ENCODE data around the gene HIKESHI.
A peak's percentile ranks its signal among the peaks of the same experiment; 100 is the strongest.
"Not testable (repeated sequence)": the region's sequence is repeated elsewhere in the genome, so short reads cannot be mapped to it uniquely, and the experiment has no call there.

Gene HIKESHI

DNA sequence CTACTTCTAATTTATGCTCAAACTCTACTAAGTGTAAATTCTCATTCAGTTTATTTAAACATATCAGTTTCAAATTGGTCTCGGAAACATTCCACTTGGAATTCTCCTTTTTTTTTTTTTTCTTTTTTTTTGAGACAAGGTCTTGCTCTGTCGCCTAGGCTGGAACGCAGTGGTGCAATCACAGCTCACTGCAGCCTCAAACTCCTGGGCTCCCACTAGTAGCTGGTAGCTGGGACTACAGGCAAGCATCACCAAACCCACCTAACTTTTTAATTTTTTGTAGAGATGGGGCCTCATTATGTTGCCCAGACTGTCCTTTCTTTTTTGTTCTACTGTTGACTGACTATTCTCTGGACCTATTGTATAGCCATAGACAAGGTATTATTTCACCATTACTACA, 39.3 kb downstream of the HIKESHI start:
- TF ChIP-seq ZFX (IDR thresholded peaks at IDR 0.05): no peak
- TF ChIP-seq CTCF (conservative IDR thresholded peaks at IDR 0.05): no peak

DNA sequence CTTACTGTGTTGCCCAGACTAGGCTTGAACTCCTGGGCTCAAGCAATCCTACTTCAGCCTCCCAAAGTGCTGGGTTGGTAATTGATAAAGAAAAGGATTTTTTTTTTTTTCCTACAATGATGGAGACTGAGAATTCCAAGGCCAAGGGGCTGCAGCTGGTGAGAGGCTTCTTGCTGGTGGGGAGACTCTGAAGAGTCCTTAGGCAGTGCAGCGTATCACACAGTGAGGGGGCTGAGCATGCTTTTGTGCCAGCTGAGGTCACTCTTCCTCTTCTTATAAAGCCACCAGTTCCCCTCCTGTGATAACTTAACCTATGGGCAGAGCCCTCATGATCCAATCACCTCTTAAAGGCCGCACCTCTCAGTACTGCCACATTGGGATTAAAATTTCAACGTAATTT, 44.5 kb downstream of the HIKESHI start:
- no peak overlapping the region for H3K27ac ChIP-seq

More for the DNA sequence above, 39.3 kb downstream of the HIKESHI start:
- no peak overlapping the region for H3K27ac ChIP-seq

DNA sequence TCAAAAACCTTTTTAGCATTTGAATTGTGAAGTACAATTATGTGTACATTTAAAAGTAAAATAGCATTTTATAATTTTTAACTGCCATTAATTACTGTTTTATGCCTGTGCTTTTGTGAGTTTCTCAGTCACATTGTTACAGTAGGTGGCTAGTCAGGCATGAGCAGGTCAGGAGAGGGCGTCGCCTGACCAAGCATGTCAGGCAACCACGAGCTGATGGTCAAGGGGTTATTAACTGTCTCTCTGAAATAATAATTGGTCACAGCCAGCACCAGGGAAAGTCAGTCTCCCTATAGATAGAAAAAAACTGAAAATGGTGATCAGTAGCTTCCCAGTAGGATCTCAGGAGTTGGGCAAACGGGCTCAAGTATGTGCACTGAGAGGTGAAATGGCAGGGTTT, 53.2 kb downstream of the HIKESHI start:
- TF ChIP-seq CTCF (conservative IDR thresholded peaks at IDR 0.05) (no peak), ZFX (IDR thresholded peaks at IDR 0.05) (no peak)

More for the DNA sequence above, 44.5 kb downstream of the HIKESHI start:
- no peak for TF ChIP-seq ZFX (IDR thresholded peaks at IDR 0.05)
- TF ChIP-seq CTCF (conservative IDR thresholded peaks at IDR 0.05): no peak

DNA sequence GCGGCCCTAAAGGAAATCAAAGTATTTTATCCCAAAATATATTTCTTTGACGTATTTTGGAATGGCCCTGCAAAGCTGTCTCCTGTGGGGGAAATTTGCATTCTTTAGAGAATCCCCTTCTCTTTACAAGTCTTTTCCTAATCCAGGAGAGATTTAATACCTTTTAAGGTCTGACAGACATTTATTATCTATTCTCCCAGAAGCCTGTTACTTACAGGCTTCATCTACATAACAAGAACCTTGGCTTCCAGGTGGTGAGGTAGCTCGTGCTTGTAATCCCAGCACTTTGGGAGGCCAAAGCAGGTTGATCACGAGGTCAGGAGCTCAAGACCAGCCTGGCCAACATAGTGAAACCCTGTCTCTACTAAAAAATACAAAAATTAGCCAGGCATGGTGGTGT, 55.4 kb downstream of the HIKESHI start:
- not testable (repeated sequence) for H3K27ac ChIP-seq

More for the DNA sequence above, 53.2 kb downstream of the HIKESHI start:
- H3K27ac ChIP-seq: no peak overlapping the region

DNA sequence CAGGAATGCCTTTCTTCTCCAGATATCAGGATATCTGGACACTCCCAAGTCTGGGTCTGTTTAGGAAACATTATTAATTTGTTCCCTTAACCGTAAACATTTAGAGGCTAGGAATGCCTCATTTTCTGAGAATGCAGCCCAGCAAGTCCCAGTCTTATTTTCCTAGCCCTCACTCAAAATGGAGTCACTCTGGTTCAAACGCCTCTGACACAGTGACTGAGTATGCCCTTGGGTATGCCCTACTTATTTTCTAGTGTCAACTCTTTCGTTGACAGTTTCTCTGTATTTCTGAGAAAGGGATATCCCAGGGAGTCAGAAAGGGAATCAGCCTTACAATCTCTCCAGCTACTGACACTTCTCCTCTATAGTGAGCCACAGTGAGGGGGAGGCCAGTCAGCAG, 56.7 kb downstream of the HIKESHI start:
- TF ChIP-seq CTCF (conservative IDR thresholded peaks at IDR 0.05) (no peak), ZFX (IDR thresholded peaks at IDR 0.05) (no peak)
- no peak overlapping the region for H3K27ac ChIP-seq

GRCh38 chr11:86360775-86361395, 58.8 kb downstream of the HIKESHI start:
- TF ChIP-seq CTCF (conservative IDR thresholded peaks at IDR 0.05) (peak; percentile 47), ZFX (IDR thresholded peaks at IDR 0.05) (no peak)
- no peak overlapping the region for H3K27ac ChIP-seq

- TF ChIP-seq ZFX (IDR thresholded peaks at IDR 0.05) (no peak), CTCF (conservative IDR thresholded peaks at IDR 0.05) (no peak)
- H3K27ac ChIP-seq: no peak overlapping the region
Measured at GRCh38 chr11:86363424-86363823, 61.4 kb downstream of the HIKESHI start.

DNA sequence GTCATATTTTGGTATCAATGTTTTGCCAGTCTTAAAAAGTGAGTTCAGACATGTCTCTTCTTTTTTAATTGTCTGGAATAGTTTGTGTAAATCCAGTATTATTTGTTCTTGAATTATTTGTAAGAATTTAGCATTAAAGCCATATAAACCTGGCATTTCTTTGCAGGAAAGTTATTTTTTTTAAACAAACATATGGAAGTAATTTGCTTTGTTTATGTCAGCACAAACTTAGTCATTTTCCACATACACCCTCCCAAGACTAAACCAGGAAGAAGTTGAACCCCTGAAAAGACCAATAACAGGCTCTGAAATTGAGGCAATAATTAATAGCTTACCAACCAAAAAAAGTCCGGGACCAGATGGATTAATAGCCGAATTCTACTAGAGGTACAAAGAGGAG, 63.5 kb downstream of the HIKESHI start:
- H3K27ac ChIP-seq: no peak overlapping the region
- TF ChIP-seq ZFX (IDR thresholded peaks at IDR 0.05) (no peak), CTCF (conservative IDR thresholded peaks at IDR 0.05) (no peak)
